ENCODE results near the gene ERMARD. TPM values are rescaled to one million over a fixed set of nuclear protein-coding genes. Genes with fewer than 3 reads are reported as not detected.

Gene ERMARD
- total and polyA plus RNA-seq, 2 donors (not counting 3 experiments of a cell fraction or from before 2014, with no cell fraction given), result 23.8 to 36.4 TPM

DNA sequence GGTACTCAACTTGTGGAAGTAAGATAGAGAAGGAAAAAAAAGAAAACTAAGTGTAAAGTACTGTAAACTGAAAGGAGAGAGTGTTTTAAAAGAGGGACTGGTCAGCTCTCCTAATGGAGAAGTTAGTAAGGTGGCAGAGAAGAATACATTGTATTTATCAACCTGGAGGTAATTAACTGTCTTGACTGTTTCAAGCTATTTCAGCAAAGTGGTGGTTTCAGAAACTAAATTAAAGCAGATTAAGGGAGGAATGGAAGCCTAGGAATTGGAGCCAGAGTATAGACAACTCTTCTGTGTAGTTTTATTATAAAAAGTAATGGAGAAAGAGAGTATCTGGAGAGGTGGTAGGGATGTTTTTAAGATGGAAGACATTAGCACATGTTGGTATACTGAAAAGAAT lies 24.5 kb upstream of the ERMARD start:
- Histone ChIP-seq H3K36me3 (ENCODE audit: control insufficient read depth in 2 of 2, extremely low read depth in 1 of 2, insufficient read depth in 2 of 2, low read length in 2 of 2) (no peaks in the 10 kb centered on the region), H3K4me2 (ENCODE audit: insufficient read depth, low read length) (no peak overlapping the region), H3K9me3 (replicated peaks; ENCODE audit: control insufficient read depth, insufficient read depth, low read length) (no peaks in the 10 kb centered on the region), H3K27ac (ENCODE audit: insufficient read depth, low read depth, low read length) (no peak overlapping the region), H3K79me2 (ENCODE audit: control insufficient read depth, insufficient read depth, low read length) (peaks cover 6% of the 10 kb centered on the region), H3K9ac (replicated peaks; ENCODE audit: extremely low read depth, insufficient read depth, low read length) (no peak overlapping the region), H3K4me1 (ENCODE audit: control insufficient read depth, extremely low read depth, insufficient read depth, low read length) (peaks cover 20% of the 10 kb centered on the region), H4K20me1 (replicated peaks; ENCODE audit: control insufficient read depth, extremely low read depth, insufficient read depth, low read length) (no peaks in the 10 kb centered on the region), H2AFZ (ENCODE audit: low read depth, low read length) (no peak overlapping the region), H3K4me3 (replicated peaks in 1 of 3; ENCODE audit: insufficient read depth in 1 of 3, low read depth in 1 of 3, low read length in 3 of 3) (no peak overlapping the region), H3K27me3 (ENCODE audit: control insufficient read depth in 2 of 2, insufficient read depth in 2 of 2, low read length in 2 of 2) (no peaks in the 10 kb centered on the region), H3K9me1 (replicated peaks; ENCODE audit: control insufficient read depth, extremely low read depth, insufficient read depth, low read length) (no peaks in the 10 kb centered on the region)
- DNase-seq (ENCODE audit: low read depth, low spot score), result no peak
- no peak for FAIRE-seq
- POLR2A ChIA-PET, result no interaction called here
- no TSS peak for BruUV-seq (replicated peaks)
- CTCF ChIA-PET, result no interaction called here
- dilution Hi-C loops (cut with MboI; ENCODE audit: extremely low pct_ligation_motif_present, low sequenced_read_pairs), result no loop called here
- intact Hi-C loops (cut with micrococcal nuclease), result loop anchor here (10.0 kb wide), 2 partner anchors 208 to 772 kb away; no protein-coding TSS in a partner anchor
- TF ChIP-seq EZH2 (IDR thresholded peaks at IDR 0.05; ENCODE audit: borderline replicate concordance, low read depth, low read length, severe bottlenecking), result no peak
- no peak for TF ChIP-seq MAX (IDR thresholded peaks at IDR 0.05; ENCODE audit: insufficient read depth, insufficient read length)
- no peak for TF ChIP-seq GATA2 (IDR thresholded peaks at IDR 0.05; ENCODE audit: insufficient read depth, insufficient read length, low read depth, low read length)
- no peak for TF ChIP-seq FOS (IDR thresholded peaks at IDR 0.05; ENCODE audit: borderline replicate concordance, insufficient read depth, low read length)
- no peak for TF ChIP-seq JUN (IDR thresholded peaks at IDR 0.05; ENCODE audit: borderline replicate concordance, insufficient read depth, insufficient read length, low read depth)
- no peak for TF ChIP-seq MYC (IDR thresholded peaks at IDR 0.05; ENCODE audit: low read depth, low read length)
- no peak for TF ChIP-seq POLR2A (IDR thresholded peaks at IDR 0.05; ENCODE audit: low read depth, low read length)
- TF ChIP-seq, protein P1, sequence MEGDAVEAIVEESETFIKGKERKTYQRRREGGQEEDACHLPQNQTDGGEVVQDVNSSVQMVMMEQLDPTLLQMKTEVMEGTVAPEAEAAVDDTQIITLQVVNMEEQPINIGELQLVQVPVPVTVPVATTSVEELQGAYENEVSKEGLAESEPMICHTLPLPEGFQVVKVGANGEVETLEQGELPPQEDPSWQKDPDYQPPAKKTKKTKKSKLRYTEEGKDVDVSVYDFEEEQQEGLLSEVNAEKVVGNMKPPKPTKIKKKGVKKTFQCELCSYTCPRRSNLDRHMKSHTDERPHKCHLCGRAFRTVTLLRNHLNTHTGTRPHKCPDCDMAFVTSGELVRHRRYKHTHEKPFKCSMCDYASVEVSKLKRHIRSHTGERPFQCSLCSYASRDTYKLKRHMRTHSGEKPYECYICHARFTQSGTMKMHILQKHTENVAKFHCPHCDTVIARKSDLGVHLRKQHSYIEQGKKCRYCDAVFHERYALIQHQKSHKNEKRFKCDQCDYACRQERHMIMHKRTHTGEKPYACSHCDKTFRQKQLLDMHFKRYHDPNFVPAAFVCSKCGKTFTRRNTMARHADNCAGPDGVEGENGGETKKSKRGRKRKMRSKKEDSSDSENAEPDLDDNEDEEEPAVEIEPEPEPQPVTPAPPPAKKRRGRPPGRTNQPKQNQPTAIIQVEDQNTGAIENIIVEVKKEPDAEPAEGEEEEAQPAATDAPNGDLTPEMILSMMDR (IDR thresholded peaks at IDR 0.05; ENCODE audit: extremely low read depth in 1 of 2, insufficient read depth in 1 of 2, low read depth in 1 of 2, low read length in 2 of 2), result no peak
- TF ChIP-seq POLR2AphosphoS5 (IDR thresholded peaks at IDR 0.05; ENCODE audit: insufficient read depth, low read depth, low read length), result no peak

All from endothelial cell of umbilical vein (primary cell).